ENCODE data around the gene NGFR.

NGFR gene

GRCh38 chr17:49523706-49524472 lies 28.8 kb downstream of the NGFR start:
- Histone ChIP-seq H3K4me3 (ENCODE audit: low read length) (no peak overlapping the region), H3K36me3 (ENCODE audit: control insufficient read depth, insufficient read depth, low read length) (no peaks in the 10 kb centered on the region), H3K4me1 (ENCODE audit: control insufficient read depth, insufficient read depth, low read length) (peaks cover 12% of the 10 kb centered on the region), H3K9me3 (ENCODE audit: control insufficient read depth, low read length) (no peaks in the 10 kb centered on the region), H3K27me3 (ENCODE audit: control insufficient read depth, insufficient read depth, low read length) (peaks cover 26% of the 10 kb centered on the region), H3K9ac (ENCODE audit: low read length) (no peak overlapping the region)

DNA sequence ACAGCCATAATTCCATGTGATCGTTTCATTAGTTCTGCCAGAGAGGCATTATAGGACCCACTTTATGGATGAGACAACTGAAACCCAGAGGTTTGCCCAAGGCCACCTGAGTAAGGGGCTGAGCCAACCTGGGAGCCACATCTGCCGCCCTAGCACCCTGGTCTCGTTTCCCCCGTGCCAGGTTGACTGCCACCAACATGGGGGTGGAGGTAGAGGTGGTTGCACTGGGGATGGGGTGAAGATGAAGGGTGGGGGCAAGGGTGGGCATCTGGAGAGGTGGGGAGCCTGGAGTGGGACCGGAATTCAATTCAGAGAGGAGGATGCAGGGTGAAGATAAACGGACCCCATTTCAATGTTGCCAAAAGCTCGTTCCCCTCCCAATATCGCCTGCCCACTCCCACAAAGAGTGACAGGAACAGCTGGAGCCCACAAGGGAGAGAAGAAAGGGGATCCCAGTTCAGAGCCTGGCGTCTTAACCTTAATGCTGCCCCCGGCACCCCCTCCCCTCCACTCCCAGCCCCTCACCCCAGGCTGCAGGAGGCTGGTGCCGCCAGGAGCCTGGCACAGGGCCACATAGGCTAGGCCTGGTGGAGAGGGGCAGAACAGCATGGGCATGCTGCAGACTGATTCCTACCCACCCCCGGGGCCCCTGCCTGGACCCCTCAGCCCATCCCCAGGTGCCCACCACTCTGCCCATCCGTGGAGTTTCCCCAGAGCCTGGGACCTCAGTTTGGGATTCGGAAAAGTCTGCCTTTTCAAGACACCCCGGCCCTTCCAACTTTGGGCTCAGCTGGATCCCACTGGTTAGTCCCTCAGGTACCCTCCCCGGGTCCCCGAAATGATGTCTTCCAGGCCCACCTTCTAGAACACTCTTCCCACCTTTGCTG lies 29.6 kb downstream of the NGFR start:
- H3K9me3 ChIP-seq (ENCODE audit: control insufficient read depth, low read length) = no peaks in the 10 kb centered on the region
- H3K27me3 ChIP-seq (ENCODE audit: control insufficient read depth, insufficient read depth, low read length) = peaks cover 25% of the 10 kb centered on the region
- H3K4me1 ChIP-seq (ENCODE audit: control insufficient read depth, insufficient read depth, low read length) = peaks cover 12% of the 10 kb centered on the region
- no peaks in the 10 kb centered on the region for H3K36me3 ChIP-seq (ENCODE audit: control insufficient read depth, insufficient read depth, low read length)
- no peak overlapping the region for H3K4me3 ChIP-seq (ENCODE audit: low read length)
- no peak overlapping the region for H3K9ac ChIP-seq (ENCODE audit: low read length)

DNA sequence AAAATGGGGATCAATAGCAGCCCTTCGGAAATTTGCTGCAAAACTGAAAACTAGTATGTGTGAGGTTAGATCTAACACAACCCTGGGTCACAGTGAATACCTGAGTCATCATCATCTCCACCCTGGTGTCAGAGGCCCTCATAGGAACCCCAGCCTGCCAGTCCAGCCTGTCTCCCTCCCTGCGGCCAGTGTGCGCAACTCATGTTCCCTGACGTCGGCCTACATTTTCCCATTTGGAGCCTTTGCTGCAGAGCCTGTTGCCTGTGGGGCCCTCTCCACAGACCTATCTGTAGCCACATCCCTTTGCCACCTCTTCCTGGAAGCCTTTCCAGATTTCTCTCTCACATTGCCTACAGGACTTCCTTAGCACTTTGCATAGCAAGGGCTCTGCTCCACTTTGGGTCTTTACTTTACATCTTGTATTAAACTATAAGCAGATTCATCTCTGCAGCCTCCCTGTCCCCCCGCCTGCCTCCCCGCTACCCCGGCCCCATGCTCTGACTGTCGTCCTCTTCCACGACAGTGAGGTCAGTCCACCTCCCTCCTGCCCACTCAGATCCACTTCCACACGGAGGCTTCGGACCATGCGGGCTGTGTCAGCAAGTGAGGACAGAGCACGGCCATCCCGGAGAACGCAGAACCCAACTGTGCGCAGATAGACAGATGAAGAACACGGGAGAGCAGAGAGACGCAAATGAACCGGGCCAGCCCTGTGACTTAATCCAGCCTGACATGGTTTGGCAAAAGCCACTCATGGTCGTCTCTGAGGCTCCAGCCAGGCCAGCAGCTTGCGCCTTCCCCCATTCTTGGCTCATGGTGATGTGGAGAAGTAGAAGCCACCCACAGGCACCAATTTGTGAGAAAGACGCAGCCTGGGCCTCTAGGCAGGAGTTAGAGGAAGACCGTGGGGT lies 31.0 kb downstream of the NGFR start:
- H3K4me1 ChIP-seq (ENCODE audit: control insufficient read depth, insufficient read depth, low read length) = peaks cover 12% of the 10 kb centered on the region
- H3K36me3 ChIP-seq (ENCODE audit: control insufficient read depth, insufficient read depth, low read length) = no peaks in the 10 kb centered on the region
- peaks cover 25% of the 10 kb centered on the region for H3K27me3 ChIP-seq (ENCODE audit: control insufficient read depth, insufficient read depth, low read length)
- H3K9me3 ChIP-seq (ENCODE audit: control insufficient read depth, low read length) = no peaks in the 10 kb centered on the region
- no peak overlapping the region for H3K4me3 ChIP-seq (ENCODE audit: low read length)
- H3K9ac ChIP-seq (ENCODE audit: low read length) = no peak overlapping the region

GRCh38 chr17:49527927-49528651 lies 33.0 kb downstream of the NGFR start:
- Histone ChIP-seq H3K4me3 (ENCODE audit: low read length) (no peak overlapping the region), H3K4me1 (ENCODE audit: control insufficient read depth, insufficient read depth, low read length) (peaks cover 12% of the 10 kb centered on the region), H3K9me3 (ENCODE audit: control insufficient read depth, low read length) (no peaks in the 10 kb centered on the region), H3K9ac (ENCODE audit: low read length) (no peak overlapping the region), H3K27me3 (ENCODE audit: control insufficient read depth, insufficient read depth, low read length) (peaks cover 22% of the 10 kb centered on the region), H3K36me3 (ENCODE audit: control insufficient read depth, insufficient read depth, low read length) (no peaks in the 10 kb centered on the region)

- H3K9me3 ChIP-seq (ENCODE audit: control insufficient read depth, low read length) = no peaks in the 10 kb centered on the region
- H3K4me3 ChIP-seq (ENCODE audit: low read length) = no peak overlapping the region
- no peak overlapping the region for H3K9ac ChIP-seq (ENCODE audit: low read length)
- H3K36me3 ChIP-seq (ENCODE audit: control insufficient read depth, insufficient read depth, low read length) = no peaks in the 10 kb centered on the region
- peaks cover 22% of the 10 kb centered on the region for H3K27me3 ChIP-seq (ENCODE audit: control insufficient read depth, insufficient read depth, low read length)
- peaks cover 4% of the 10 kb centered on the region for H3K4me1 ChIP-seq (ENCODE audit: control insufficient read depth, insufficient read depth, low read length)
Observed at GRCh38 chr17:49528966-49529365, 33.9 kb downstream of the NGFR start.

- no peak overlapping the region for H3K4me3 ChIP-seq (ENCODE audit: low read length)
- H3K9me3 ChIP-seq (ENCODE audit: control insufficient read depth, low read length) = no peaks in the 10 kb centered on the region
- peaks cover 22% of the 10 kb centered on the region for H3K27me3 ChIP-seq (ENCODE audit: control insufficient read depth, insufficient read depth, low read length)
- H3K4me1 ChIP-seq (ENCODE audit: control insufficient read depth, insufficient read depth, low read length) = no peaks in the 10 kb centered on the region
- H3K36me3 ChIP-seq (ENCODE audit: control insufficient read depth, insufficient read depth, low read length) = no peaks in the 10 kb centered on the region
- no peak overlapping the region for H3K9ac ChIP-seq (ENCODE audit: low read length)
Observed at GRCh38 chr17:49530118-49530517, 35.0 kb downstream of the NGFR start.

GRCh38 chr17:49543860-49544259 lies 48.8 kb downstream of the NGFR start:
- no peak overlapping the region for H3K9ac ChIP-seq (ENCODE audit: low read length)
- H3K4me3 ChIP-seq (ENCODE audit: low read length) = no peak overlapping the region
- H3K4me1 ChIP-seq (ENCODE audit: control insufficient read depth, insufficient read depth, low read length) = no peaks in the 10 kb centered on the region
- H3K27me3 ChIP-seq (ENCODE audit: control insufficient read depth, insufficient read depth, low read length) = peaks cover 16% of the 10 kb centered on the region
- H3K36me3 ChIP-seq (ENCODE audit: control insufficient read depth, insufficient read depth, low read length) = no peaks in the 10 kb centered on the region
- H3K9me3 ChIP-seq (ENCODE audit: control insufficient read depth, low read length) = no peaks in the 10 kb centered on the region

DNA sequence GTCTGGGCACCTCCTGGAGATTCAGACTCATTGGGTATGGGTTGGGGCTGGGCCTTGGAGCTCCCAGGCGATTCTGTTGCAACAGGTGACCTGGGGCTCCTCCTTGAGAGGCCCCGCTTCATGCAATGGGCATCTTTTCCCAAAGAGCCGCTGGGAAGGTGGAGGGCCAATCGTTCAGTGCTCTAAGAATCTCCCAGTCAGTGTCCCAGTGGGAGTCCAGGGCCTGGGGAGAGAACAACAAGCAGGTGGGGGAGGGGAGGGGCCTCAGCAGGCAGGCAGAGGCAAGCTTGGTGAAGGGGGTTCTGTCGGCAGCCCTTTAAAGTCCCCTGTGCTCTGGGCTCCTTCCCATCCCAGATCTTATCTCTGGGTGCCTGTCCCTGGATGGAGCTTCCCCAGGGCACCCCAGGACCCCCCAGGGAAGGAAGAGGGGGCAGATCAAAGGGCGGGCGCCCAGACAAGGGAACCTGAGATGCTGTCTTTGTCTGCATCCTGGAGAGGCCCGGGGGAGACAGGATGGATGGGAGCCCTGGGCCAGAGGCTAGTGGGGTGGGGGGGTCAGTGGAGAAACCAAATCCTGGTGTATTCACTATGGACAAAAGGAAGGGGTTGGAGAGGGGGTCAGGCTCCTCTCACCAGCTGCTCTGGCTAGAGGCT lies 50.0 kb downstream of the NGFR start:
- no peak overlapping the region for H3K9ac ChIP-seq (ENCODE audit: low read length)
- H3K4me3 ChIP-seq (ENCODE audit: low read length) = no peak overlapping the region
- no peaks in the 10 kb centered on the region for H3K36me3 ChIP-seq (ENCODE audit: control insufficient read depth, insufficient read depth, low read length)
- H3K27me3 ChIP-seq (ENCODE audit: control insufficient read depth, insufficient read depth, low read length) = peaks cover 16% of the 10 kb centered on the region
- no peaks in the 10 kb centered on the region for H3K4me1 ChIP-seq (ENCODE audit: control insufficient read depth, insufficient read depth, low read length)
- no peaks in the 10 kb centered on the region for H3K9me3 ChIP-seq (ENCODE audit: control insufficient read depth, low read length)

GRCh38 chr17:49545806-49546545 lies 50.9 kb downstream of the NGFR start:
- Histone ChIP-seq H3K9ac (ENCODE audit: low read length) (no peak overlapping the region), H3K4me3 (ENCODE audit: low read length) (no peak overlapping the region), H3K36me3 (ENCODE audit: control insufficient read depth, insufficient read depth, low read length) (no peaks in the 10 kb centered on the region), H3K4me1 (ENCODE audit: control insufficient read depth, insufficient read depth, low read length) (no peaks in the 10 kb centered on the region), H3K9me3 (ENCODE audit: control insufficient read depth, low read length) (no peaks in the 10 kb centered on the region), H3K27me3 (ENCODE audit: control insufficient read depth, insufficient read depth, low read length) (peaks cover 16% of the 10 kb centered on the region)

DNA sequence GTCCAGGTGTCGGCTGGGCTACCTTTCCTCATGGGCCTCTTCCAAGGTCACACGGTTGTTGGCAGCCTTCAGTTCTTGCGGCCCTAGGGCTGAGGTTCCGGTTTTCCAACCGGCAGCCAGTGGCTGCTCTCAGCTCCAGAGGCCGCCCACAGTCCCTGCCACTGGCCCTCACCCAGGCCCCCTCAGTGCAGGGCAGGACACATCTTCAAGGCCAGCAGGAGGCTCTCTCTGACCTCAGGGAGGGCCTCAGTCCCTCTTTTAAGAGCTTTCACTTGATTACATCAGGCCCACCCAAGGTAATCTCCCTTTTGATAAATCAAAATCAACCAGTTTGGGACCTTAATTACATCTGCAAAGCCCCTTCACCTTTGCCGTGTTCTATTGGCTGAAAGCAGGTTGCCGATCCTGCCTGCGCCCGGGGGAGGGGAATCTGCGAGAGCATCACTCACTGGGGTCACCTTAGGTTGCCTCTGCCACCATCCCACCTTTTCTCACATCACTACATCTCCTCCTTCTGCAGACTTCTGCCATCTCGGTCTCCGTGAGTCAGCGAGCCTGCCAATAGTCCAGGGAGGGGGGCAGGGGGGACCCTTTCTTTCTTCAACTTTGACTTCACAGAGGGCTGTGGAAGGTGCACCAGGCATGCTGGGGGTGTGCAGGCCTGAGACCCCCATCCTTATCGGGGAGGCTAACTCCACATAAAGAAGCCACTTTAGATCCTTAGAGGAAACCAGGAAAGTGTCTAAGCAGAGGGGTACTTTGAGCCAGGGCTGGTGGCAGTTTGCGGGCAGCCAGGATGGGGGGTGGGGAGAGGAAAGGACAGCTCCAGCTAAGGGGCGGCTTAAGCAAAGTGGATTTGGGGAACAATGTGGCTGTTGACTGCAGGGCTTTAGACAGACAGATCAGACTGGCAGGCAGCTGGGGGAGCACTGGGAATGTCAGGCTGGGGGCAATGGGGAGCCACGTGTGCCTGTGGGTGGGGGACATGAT lies 51.7 kb downstream of the NGFR start:
- H3K4me3 ChIP-seq (ENCODE audit: low read length) = no peak overlapping the region
- no peak overlapping the region for H3K9ac ChIP-seq (ENCODE audit: low read length)
- no peaks in the 10 kb centered on the region for H3K36me3 ChIP-seq (ENCODE audit: control insufficient read depth, insufficient read depth, low read length)
- peaks cover 16% of the 10 kb centered on the region for H3K27me3 ChIP-seq (ENCODE audit: control insufficient read depth, insufficient read depth, low read length)
- H3K9me3 ChIP-seq (ENCODE audit: control insufficient read depth, low read length) = no peaks in the 10 kb centered on the region
- H3K4me1 ChIP-seq (ENCODE audit: control insufficient read depth, insufficient read depth, low read length) = peaks cover 7% of the 10 kb centered on the region

All from mucosa of stomach (tissue), 1 donor.